HCT116 (cell line): ENCODE measurements around the gene FHL5. TPM values are rescaled to one million over a fixed set of nuclear protein-coding genes. Genes with fewer than 3 reads are reported as not detected.

Source experiments
- ATAC-seq: fragments of 200-7000 bp; cut with Tn5 transposase; 2 replicates; pipeline ENCODE4 v1.9.1; 2020; ENCODE audit warnings: mild to moderate bottlenecking, moderate library complexity
- BruUV-seq: library from RNA; stranded (reverse); fragments of 400-500 nt; replicated peaks from 2 replicates; lab custom pipeline; 2021; lab: Mats Ljungman, UMichigan
- CTCF ChIA-PET: fragments of 300-600 bp; sonication (Branson Sonifier 250); formaldehyde crosslinking; loops from one replicate; lab custom pipeline; 2021; ENCODE audit warnings: antibody characterized with exemption; lab: Charles Lee
- POLR2A ChIA-PET: fragments of 300-600, 350-600 bp; sonication (Branson Sonifier 250); formaldehyde crosslinking; loops from one replicate; lab custom pipeline; 2021; ENCODE audit warnings: antibody characterized with exemption; lab: Charles Lee
- RAD21 ChIA-PET, 2 experiments: fragments of 300-600 bp; sonication (Branson Sonifier 250); formaldehyde crosslinking; loops; one replicate each; lab custom pipeline; 2023; ENCODE audit warnings: low total read pairs in 2 of 2; ENCODE audit not compliant: uncharacterized antibody in 2 of 2, unreplicated experiment in 2 of 2, low non-redundant PET in 1 of 2; lab: Charles Lee
- DNase-seq: peaks from one replicate; pipeline ENCODE4 v3.0.0-alpha.2; 2010; ENCODE audit warnings: low read depth, low spot score
- H2AFZ ChIP-seq: fragments of 200-600 bp; shearing (Covaris generic), sonication (generic); 2 replicates; pipeline ENCODE4 v1.6.1; 2017; ENCODE audit warnings: low read depth, mixed run types, mixed read lengths, antibody characterized with exemption, low read length; ENCODE audit not compliant: poor library complexity, severe bottlenecking
- H3K27ac ChIP-seq: 2 replicates; pipeline ENCODE4 v1.5.1; 2012; ENCODE audit warnings: low read depth, low read length
- H3K27me3 ChIP-seq: fragments of 200-600 bp; sonication (generic); 2 replicates; pipeline ENCODE4 v1.6.1; 2016; ENCODE audit warnings: mixed run types, low read length, mixed read lengths; ENCODE audit not compliant: insufficient read depth
- H3K36me3 ChIP-seq, 2 experiments: fragments of 200-500 bp in 1 of 2; fragments of 200-600 bp in 1 of 2; sonication (Bioruptor generic) in 1 of 2; sonication (generic) in 1 of 2; 2 replicates each; pipeline versions ENCODE4 v1.5.1 to v1.6.1; 2014 to 2016; ENCODE audit warnings: low read length in 2 of 2, inconsistent platforms in 1 of 2, mixed read lengths in 1 of 2, mixed run types in 1 of 2; ENCODE audit not compliant: insufficient read depth in 2 of 2, control insufficient read depth in 1 of 2
- H3K4me1 ChIP-seq, 2 experiments: fragments of 200-600 bp in 1 of 2; sonication (generic) in 1 of 2; 2 replicates each; pipeline versions ENCODE4 v1.5.1 to v1.6.1; 2012 to 2017; ENCODE audit warnings: low read length in 2 of 2, inconsistent platforms in 1 of 2, mild to moderate bottlenecking in 1 of 2, mixed read lengths in 1 of 2, mixed run types in 1 of 2, moderate library complexity in 1 of 2; ENCODE audit not compliant: insufficient read depth in 2 of 2, control insufficient read depth in 1 of 2
- H3K4me2 ChIP-seq: fragments of 200-600 bp; sonication (generic); 2 replicates; pipeline ENCODE4 v1.6.1; 2017; ENCODE audit warnings: mixed run types, low read length, mixed read lengths
- H3K4me3 ChIP-seq, 2 experiments: fragments of 200-600 bp in 1 of 2; sonication (generic) in 1 of 2; replicated peaks in 1 of 2; 2 replicates each; pipeline ENCODE4 v1.5.1; 2011 to 2016; ENCODE audit warnings: low read length in 2 of 2, control low read depth in 1 of 2, low read depth in 1 of 2, mild to moderate bottlenecking in 1 of 2, mixed read lengths in 1 of 2, mixed run types in 1 of 2
- H3K79me2 ChIP-seq: fragments of 200-600 bp; sonication (generic); 2 replicates; pipeline ENCODE4 v1.6.1; 2017; ENCODE audit warnings: mild to moderate bottlenecking, mixed run types, low read length, moderate library complexity, mixed read lengths; ENCODE audit not compliant: insufficient read depth
- H3K9ac ChIP-seq: fragments of 200-600 bp; sonication (generic); 2 replicates; pipeline ENCODE4 v1.6.1; 2016; ENCODE audit warnings: low read length, mixed read lengths
- H3K9me2 ChIP-seq: fragments of 200-600 bp; sonication (generic), shearing (Covaris generic); 2 replicates; pipeline ENCODE4 v1.6.1; 2017; ENCODE audit warnings: mixed run types, mild to moderate bottlenecking, moderate library complexity; ENCODE audit not compliant: insufficient read depth
- H3K9me3 ChIP-seq, 2 experiments: fragments of 200-500 bp in 1 of 2; fragments of 200-600 bp in 1 of 2; sonication (Bioruptor generic) in 1 of 2; sonication (generic) in 1 of 2; 2 replicates each; pipeline ENCODE4 v1.6.1; 2014 to 2017; ENCODE audit warnings: low read length in 2 of 2, mixed read lengths in 2 of 2, inconsistent platforms in 1 of 2, low read depth in 1 of 2, mild to moderate bottlenecking in 1 of 2, mixed run types in 1 of 2, moderate library complexity in 1 of 2; ENCODE audit not compliant: control insufficient read depth in 1 of 2, insufficient read depth in 1 of 2
- H4K20me1 ChIP-seq: fragments of 200-600 bp; sonication (generic), shearing (Covaris generic); 2 replicates; pipeline ENCODE4 v1.6.1; 2017; ENCODE audit warnings: mixed run types, mild to moderate bottlenecking, moderate library complexity; ENCODE audit not compliant: insufficient read depth
- CBX3 ChIP-seq: IDR thresholded peaks from 2 replicates; pipeline ENCODE4 v1.6.1; 2012; ENCODE audit warnings: low read depth
- EGR1 ChIP-seq: IDR thresholded peaks from 2 replicates; pipeline ENCODE4 v1.6.1; 2012; ENCODE audit warnings: low read depth
- ELF1 ChIP-seq: IDR thresholded peaks from 2 replicates; pipeline ENCODE4 v1.6.1; 2012; ENCODE audit warnings: low read depth, borderline replicate concordance
- EZH2 ChIP-seq: fragments of 200-600 bp; sonication (generic); IDR thresholded peaks from 2 replicates; pipeline ENCODE4 v1.6.1; 2017; ENCODE audit warnings: antibody characterized with exemption, mixed run types
- JUND ChIP-seq: IDR thresholded peaks from 2 replicates; pipeline ENCODE4 v1.6.1; 2012
- POLR2A ChIP-seq: IDR thresholded peaks from 2 replicates; pipeline ENCODE4 v1.7.0; 2011; ENCODE audit warnings: borderline replicate concordance; ENCODE audit not compliant: insufficient read depth, insufficient read length; ENCODE audit errors: extremely low read depth
- POLR2AphosphoS5 ChIP-seq: IDR thresholded peaks from 2 replicates; pipeline ENCODE4 v1.6.1; 2011; ENCODE audit warnings: mild to moderate bottlenecking, low read depth, low read length, moderate library complexity
- RAD21 ChIP-seq: IDR thresholded peaks from 2 replicates; pipeline ENCODE4 v1.6.1; 2012; ENCODE audit warnings: low read depth, mild to moderate bottlenecking
- SIN3A ChIP-seq: IDR thresholded peaks from 2 replicates; pipeline ENCODE4 v1.6.1; 2012; ENCODE audit warnings: low read depth
- SP1 ChIP-seq: IDR thresholded peaks from 2 replicates; pipeline ENCODE4 v1.6.1; 2012; ENCODE audit warnings: low read depth
- SRF ChIP-seq: IDR thresholded peaks from 2 replicates; pipeline ENCODE4 v1.6.1; 2012; ENCODE audit warnings: low read depth
- TCF7L2 ChIP-seq: IDR thresholded peaks from 2 replicates; pipeline ENCODE4 v1.7.0; 2011; ENCODE audit warnings: borderline replicate concordance, inconsistent platforms; ENCODE audit not compliant: insufficient read depth, insufficient read length; ENCODE audit errors: extremely low read depth
- YY1 ChIP-seq: IDR thresholded peaks from 2 replicates; pipeline ENCODE4 v1.6.1; 2011; ENCODE audit warnings: low read length, low read depth, moderate library complexity, mild to moderate bottlenecking; ENCODE audit not compliant: insufficient replicate concordance; ENCODE audit errors: extremely low read depth
- ZFX ChIP-seq: fragments of 450-650 bp; IDR thresholded peaks from 2 replicates; pipeline ENCODE4 v1.6.1; 2017
- ZNF274 ChIP-seq: fragments of 200-500 bp; sonication (Bioruptor generic); IDR thresholded peaks from 2 replicates; pipeline ENCODE4 v1.6.1; 2014; ENCODE audit warnings: mild to moderate bottlenecking, low read depth, low read length, inconsistent platforms
- intact Hi-C: fragments of 100-400 bp; cut with micrococcal nuclease; formaldehyde crosslinking; loops from 2 replicates; pipeline ENCODE4 v1.10.0; 2022
- total RNA-seq: library from RNA; stranded (reverse); gene quantifications from one replicate; pipeline ENCODE4 v1.2.1, GENCODE V29; 2021; ENCODE audit not compliant: unreplicated experiment
- TF ChIP-seq, protein P1 (sequence below): IDR thresholded peaks from 2 replicates; pipeline ENCODE4 v1.6.1; 2011; ENCODE audit warnings: mild to moderate bottlenecking, low read length, moderate library complexity; ENCODE audit not compliant: insufficient replicate concordance; ENCODE audit errors: extremely low read depth
- TF ChIP-seq, protein P2 (sequence below): IDR thresholded peaks from 2 replicates; pipeline ENCODE4 v1.6.1; 2012; ENCODE audit warnings: low read depth
- TF ChIP-seq, protein P3 (sequence below): IDR thresholded peaks from 2 replicates; pipeline ENCODE4 v1.6.1; 2012

Gene FHL5
- total RNA-seq, 1 experiment from 2014 or later = not detected

DNA sequence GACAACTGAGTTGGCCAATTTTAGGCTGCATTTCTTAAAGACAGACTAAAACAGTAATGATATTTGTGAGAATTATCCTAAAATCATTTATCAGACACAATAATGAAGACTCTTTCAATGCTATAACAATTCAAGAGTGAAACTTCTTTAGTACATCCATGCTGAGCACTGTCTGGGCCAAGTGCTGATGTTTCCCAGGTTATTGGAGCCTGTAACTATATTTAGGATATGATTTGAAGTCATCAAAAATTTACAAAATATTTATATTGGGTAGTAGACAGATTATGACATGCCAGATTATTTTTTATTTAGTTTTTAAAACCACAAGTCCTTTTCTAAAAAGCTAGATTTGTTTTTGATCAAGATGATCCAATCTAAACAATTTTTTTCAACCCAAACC is 45.1 kb downstream of the FHL5 start:
- H3K79me2 ChIP-seq = no peaks in the 10 kb centered on the region
- H3K4me2 ChIP-seq = no peak overlapping the region
- no peaks in the 10 kb centered on the region for H3K9me2 ChIP-seq
- H2AFZ ChIP-seq = no peak overlapping the region
- H3K4me1 ChIP-seq = no peaks in the 10 kb centered on the region
- BruUV-seq = no TSS peak
- H3K9me3 ChIP-seq = no peaks in the 10 kb centered on the region
- DNase-seq (no peak), ATAC-seq (no peak)
- no peak overlapping the region for H3K4me3 ChIP-seq
- no peaks in the 10 kb centered on the region for H3K27me3 ChIP-seq
- H3K27ac ChIP-seq = no peak overlapping the region
- no peaks in the 10 kb centered on the region for H4K20me1 ChIP-seq
- RAD21 ChIA-PET = no interaction called here
- H3K9ac ChIP-seq = no peak overlapping the region
- intact Hi-C loops = no loop called here
- POLR2A ChIA-PET = no interaction called here
- H3K36me3 ChIP-seq = no peaks in the 10 kb centered on the region
- no peak for TF ChIP-seq ZFX
- TF ChIP-seq POLR2A = no peak
- no peak for TF ChIP-seq SP1
- no peak for TF ChIP-seq ZNF274
- TF ChIP-seq, protein P1, sequence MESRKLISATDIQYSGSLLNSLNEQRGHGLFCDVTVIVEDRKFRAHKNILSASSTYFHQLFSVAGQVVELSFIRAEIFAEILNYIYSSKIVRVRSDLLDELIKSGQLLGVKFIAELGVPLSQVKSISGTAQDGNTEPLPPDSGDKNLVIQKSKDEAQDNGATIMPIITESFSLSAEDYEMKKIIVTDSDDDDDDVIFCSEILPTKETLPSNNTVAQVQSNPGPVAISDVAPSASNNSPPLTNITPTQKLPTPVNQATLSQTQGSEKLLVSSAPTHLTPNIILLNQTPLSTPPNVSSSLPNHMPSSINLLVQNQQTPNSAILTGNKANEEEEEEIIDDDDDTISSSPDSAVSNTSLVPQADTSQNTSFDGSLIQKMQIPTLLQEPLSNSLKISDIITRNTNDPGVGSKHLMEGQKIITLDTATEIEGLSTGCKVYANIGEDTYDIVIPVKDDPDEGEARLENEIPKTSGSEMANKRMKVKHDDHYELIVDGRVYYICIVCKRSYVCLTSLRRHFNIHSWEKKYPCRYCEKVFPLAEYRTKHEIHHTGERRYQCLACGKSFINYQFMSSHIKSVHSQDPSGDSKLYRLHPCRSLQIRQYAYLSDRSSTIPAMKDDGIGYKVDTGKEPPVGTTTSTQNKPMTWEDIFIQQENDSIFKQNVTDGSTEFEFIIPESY = no peak
- TF ChIP-seq EZH2 = no peak
- TF ChIP-seq YY1 = no peak
- TF ChIP-seq, protein P2, sequence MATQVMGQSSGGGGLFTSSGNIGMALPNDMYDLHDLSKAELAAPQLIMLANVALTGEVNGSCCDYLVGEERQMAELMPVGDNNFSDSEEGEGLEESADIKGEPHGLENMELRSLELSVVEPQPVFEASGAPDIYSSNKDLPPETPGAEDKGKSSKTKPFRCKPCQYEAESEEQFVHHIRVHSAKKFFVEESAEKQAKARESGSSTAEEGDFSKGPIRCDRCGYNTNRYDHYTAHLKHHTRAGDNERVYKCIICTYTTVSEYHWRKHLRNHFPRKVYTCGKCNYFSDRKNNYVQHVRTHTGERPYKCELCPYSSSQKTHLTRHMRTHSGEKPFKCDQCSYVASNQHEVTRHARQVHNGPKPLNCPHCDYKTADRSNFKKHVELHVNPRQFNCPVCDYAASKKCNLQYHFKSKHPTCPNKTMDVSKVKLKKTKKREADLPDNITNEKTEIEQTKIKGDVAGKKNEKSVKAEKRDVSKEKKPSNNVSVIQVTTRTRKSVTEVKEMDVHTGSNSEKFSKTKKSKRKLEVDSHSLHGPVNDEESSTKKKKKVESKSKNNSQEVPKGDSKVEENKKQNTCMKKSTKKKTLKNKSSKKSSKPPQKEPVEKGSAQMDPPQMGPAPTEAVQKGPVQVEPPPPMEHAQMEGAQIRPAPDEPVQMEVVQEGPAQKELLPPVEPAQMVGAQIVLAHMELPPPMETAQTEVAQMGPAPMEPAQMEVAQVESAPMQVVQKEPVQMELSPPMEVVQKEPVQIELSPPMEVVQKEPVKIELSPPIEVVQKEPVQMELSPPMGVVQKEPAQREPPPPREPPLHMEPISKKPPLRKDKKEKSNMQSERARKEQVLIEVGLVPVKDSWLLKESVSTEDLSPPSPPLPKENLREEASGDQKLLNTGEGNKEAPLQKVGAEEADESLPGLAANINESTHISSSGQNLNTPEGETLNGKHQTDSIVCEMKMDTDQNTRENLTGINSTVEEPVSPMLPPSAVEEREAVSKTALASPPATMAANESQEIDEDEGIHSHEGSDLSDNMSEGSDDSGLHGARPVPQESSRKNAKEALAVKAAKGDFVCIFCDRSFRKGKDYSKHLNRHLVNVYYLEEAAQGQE = no peak
- TF ChIP-seq, protein P3, sequence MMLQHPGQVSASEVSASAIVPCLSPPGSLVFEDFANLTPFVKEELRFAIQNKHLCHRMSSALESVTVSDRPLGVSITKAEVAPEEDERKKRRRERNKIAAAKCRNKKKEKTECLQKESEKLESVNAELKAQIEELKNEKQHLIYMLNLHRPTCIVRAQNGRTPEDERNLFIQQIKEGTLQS = no peak
- TF ChIP-seq SRF = no peak
- no peak for TF ChIP-seq EGR1
- no peak for TF ChIP-seq RAD21
- no peak for TF ChIP-seq JUND
- no peak for TF ChIP-seq TCF7L2
- no peak for TF ChIP-seq CBX3
- no peak for TF ChIP-seq SIN3A
- no peak for TF ChIP-seq POLR2AphosphoS5
- TF ChIP-seq ELF1 = no peak
- CTCF ChIA-PET = no interaction called here
